Endothelial cell of umbilical vein (primary cell): ENCODE measurements around the gene ABCA3. TPM values are rescaled to one million over a fixed set of nuclear protein-coding genes. Genes with fewer than 3 reads are reported as not detected.

Experiments
- BruUV-seq: library from RNA; stranded (reverse); fragments of 400-500 nt; replicated peaks from 2 replicates; lab custom pipeline; 2021; lab: Mats Ljungman, UMichigan
- CTCF ChIA-PET: fragments of 300-600, 350-600 bp; sonication (Branson Sonifier 250); formaldehyde crosslinking; loops from one replicate; lab custom pipeline; 2021; ENCODE audit warnings: antibody characterized with exemption, inconsistent platforms; lab: Charles Lee
- POLR2A ChIA-PET: fragments of 300-600, 350-600 bp; sonication (Branson Sonifier 250); formaldehyde crosslinking; loops from one replicate; lab custom pipeline; 2021; ENCODE audit warnings: antibody characterized with exemption, inconsistent platforms; lab: Charles Lee
- DNase-seq: peaks from one replicate; pipeline ENCODE4 v3.0.0-alpha.2; 2011; ENCODE audit warnings: low read depth, low spot score
- FAIRE-seq: peaks from 2 replicates; lab custom pipeline; 2011; peaks lifted over from hg19 to GRCh38; lab: Jason Lieb, UNC
- H2AFZ ChIP-seq: 2 replicates; pipeline ENCODE4 v1.6.0; 2012; ENCODE audit warnings: low read depth, low read length, control low read depth, inconsistent platforms
- H3K27ac ChIP-seq: 2 replicates; pipeline ENCODE4 v1.5.1; 2011; ENCODE audit warnings: low read depth, mild to moderate bottlenecking, control low read depth, low read length, moderate library complexity; ENCODE audit not compliant: insufficient read depth
- H3K27me3 ChIP-seq, 2 experiments: 2 replicates each; pipeline versions ENCODE4 v1.6.0 to v1.6.1; 2011; ENCODE audit warnings: low read length in 2 of 2, mixed read lengths in 1 of 2; ENCODE audit not compliant: control insufficient read depth in 2 of 2, insufficient read depth in 2 of 2
- H3K36me3 ChIP-seq, 2 experiments: 2 replicates in 1 of 2; 3 replicates in 1 of 2; pipeline ENCODE4 v1.5.1; 2011; ENCODE audit warnings: low read length in 2 of 2, mild to moderate bottlenecking in 1 of 2, moderate library complexity in 1 of 2; ENCODE audit not compliant: control insufficient read depth in 2 of 2, insufficient read depth in 2 of 2; ENCODE audit errors: extremely low read depth in 1 of 2
- H3K4me1 ChIP-seq: 3 replicates; pipeline ENCODE4 v1.5.1; 2011; ENCODE audit warnings: mild to moderate bottlenecking, low read length; ENCODE audit not compliant: control insufficient read depth, insufficient read depth; ENCODE audit errors: extremely low read depth
- H3K4me2 ChIP-seq: 2 replicates; pipeline ENCODE4 v1.6.1; 2011; ENCODE audit warnings: low read length, control low read depth, mixed read lengths; ENCODE audit not compliant: insufficient read depth
- H3K4me3 ChIP-seq, 3 experiments: fragments of 200-600 bp in 1 of 3; sonication (generic), shearing (Covaris generic) in 1 of 3; replicated peaks in 1 of 3; 2 replicates each; pipeline ENCODE4 v1.5.1; 2011 to 2016; ENCODE audit warnings: control low read depth in 3 of 3, low read length in 3 of 3, mild to moderate bottlenecking in 2 of 3, inconsistent platforms in 1 of 3, low read depth in 1 of 3, moderate library complexity in 1 of 3; ENCODE audit not compliant: insufficient read depth in 1 of 3
- H3K79me2 ChIP-seq: 2 replicates; pipeline ENCODE4 v1.6.0; 2012; ENCODE audit warnings: low read length, inconsistent platforms; ENCODE audit not compliant: control insufficient read depth, insufficient read depth
- H3K9ac ChIP-seq: replicated peaks from 2 replicates; pipeline ENCODE3; 2011; ENCODE audit warnings: low read length, control low read depth; ENCODE audit not compliant: insufficient read depth; ENCODE audit errors: extremely low read depth
- H3K9me1 ChIP-seq: replicated peaks from 3 replicates; pipeline ENCODE4 v1.6.0; 2011; ENCODE audit warnings: mild to moderate bottlenecking, low read length; ENCODE audit not compliant: control insufficient read depth, insufficient read depth; ENCODE audit errors: extremely low read depth
- H3K9me3 ChIP-seq: replicated peaks from 2 replicates; pipeline ENCODE4 v1.5.1; 2012; ENCODE audit warnings: low read length, inconsistent platforms; ENCODE audit not compliant: control insufficient read depth, insufficient read depth
- H4K20me1 ChIP-seq: replicated peaks from 2 replicates; pipeline ENCODE3; 2011; ENCODE audit warnings: mild to moderate bottlenecking, low read length; ENCODE audit not compliant: control insufficient read depth, insufficient read depth; ENCODE audit errors: extremely low read depth
- EZH2 ChIP-seq: IDR thresholded peaks from 2 replicates; pipeline ENCODE4 v1.6.1; 2012; ENCODE audit warnings: borderline replicate concordance, low read depth, mild to moderate bottlenecking, moderate library complexity, low read length, inconsistent platforms; ENCODE audit not compliant: severe bottlenecking
- FOS ChIP-seq: IDR thresholded peaks from 2 replicates; pipeline ENCODE4 v1.6.1; 2011; ENCODE audit warnings: mild to moderate bottlenecking, low read length, moderate library complexity, borderline replicate concordance; ENCODE audit not compliant: insufficient read depth
- GATA2 ChIP-seq: IDR thresholded peaks from 2 replicates; pipeline ENCODE4 v1.7.0; 2011; ENCODE audit warnings: low read depth, mild to moderate bottlenecking, moderate library complexity, mixed read lengths, low read length; ENCODE audit not compliant: insufficient read length, insufficient read depth
- JUN ChIP-seq: IDR thresholded peaks from 2 replicates; pipeline ENCODE4 v1.6.1; 2011; ENCODE audit warnings: borderline replicate concordance, low read depth; ENCODE audit not compliant: insufficient read length, insufficient read depth
- MYC ChIP-seq: IDR thresholded peaks from one replicate; pipeline ENCODE4 v1.6.1; 2011; ENCODE audit warnings: mild to moderate bottlenecking, low read depth, low read length
- POLR2A ChIP-seq: IDR thresholded peaks from 2 replicates; pipeline ENCODE4 v1.6.1; 2012; ENCODE audit warnings: low read depth, mild to moderate bottlenecking, control low read depth, low read length
- POLR2AphosphoS5 ChIP-seq: IDR thresholded peaks from 2 replicates; pipeline ENCODE4 v1.6.1; 2012; ENCODE audit warnings: low read depth, mild to moderate bottlenecking, control low read depth, low read length, moderate library complexity; ENCODE audit not compliant: insufficient read depth
- dilution Hi-C: fragments of 300-500 bp; cut with MboI; formaldehyde crosslinking; loops from one replicate; pipeline ENCODE4 v1.15.0; 2019; ENCODE audit warnings: low sequenced_read_pairs; ENCODE audit not compliant: extremely low pct_ligation_motif_present
- intact Hi-C: fragments of 100-400 bp; cut with micrococcal nuclease; formaldehyde crosslinking; loops from one replicate; pipeline ENCODE4 v1.10.0; 2022
- polyA plus RNA-seq, 4 experiments: library from polyadenylated mRNA; depleted of rRNA in 3 of 4; stranded (reverse) in 3 of 4; unstranded in 1 of 4; fragments of >200 nt; gene quantifications; 2 replicates each; pipeline versions ENCODE4 v1.2.1 to v1.2.3, GENCODE V29; 2011 to 2012; ENCODE audit warnings: missing spikeins in 1 of 4
- total RNA-seq: library from RNA; stranded (reverse); gene quantifications from 2 replicates; pipeline ENCODE4 v1.2.3, GENCODE V29; 2021
- TF ChIP-seq, protein P1 (sequence below): IDR thresholded peaks from 2 replicates; pipeline ENCODE4 v1.6.1; 2011; ENCODE audit not compliant: insufficient read depth, insufficient read length
- TF ChIP-seq, protein P2 (sequence below), 2 donors: IDR thresholded peaks; 1 replicate in 1 of 2; 2 replicates in 1 of 2; pipeline ENCODE4 v1.5.1; 2011; ENCODE audit warnings: low read length in 2 of 2, mild to moderate bottlenecking in 2 of 2, moderate library complexity in 2 of 2, control low read depth in 1 of 2, inconsistent platforms in 1 of 2, low read depth in 1 of 2; ENCODE audit not compliant: insufficient read depth in 1 of 2; ENCODE audit errors: extremely low read depth in 1 of 2

The ABCA3 gene
- total and polyA plus RNA-seq, 2 donors (not counting 3 experiments of a cell fraction or from before 2014, with no cell fraction given) = 13.5 to 36.0 TPM

DNA sequence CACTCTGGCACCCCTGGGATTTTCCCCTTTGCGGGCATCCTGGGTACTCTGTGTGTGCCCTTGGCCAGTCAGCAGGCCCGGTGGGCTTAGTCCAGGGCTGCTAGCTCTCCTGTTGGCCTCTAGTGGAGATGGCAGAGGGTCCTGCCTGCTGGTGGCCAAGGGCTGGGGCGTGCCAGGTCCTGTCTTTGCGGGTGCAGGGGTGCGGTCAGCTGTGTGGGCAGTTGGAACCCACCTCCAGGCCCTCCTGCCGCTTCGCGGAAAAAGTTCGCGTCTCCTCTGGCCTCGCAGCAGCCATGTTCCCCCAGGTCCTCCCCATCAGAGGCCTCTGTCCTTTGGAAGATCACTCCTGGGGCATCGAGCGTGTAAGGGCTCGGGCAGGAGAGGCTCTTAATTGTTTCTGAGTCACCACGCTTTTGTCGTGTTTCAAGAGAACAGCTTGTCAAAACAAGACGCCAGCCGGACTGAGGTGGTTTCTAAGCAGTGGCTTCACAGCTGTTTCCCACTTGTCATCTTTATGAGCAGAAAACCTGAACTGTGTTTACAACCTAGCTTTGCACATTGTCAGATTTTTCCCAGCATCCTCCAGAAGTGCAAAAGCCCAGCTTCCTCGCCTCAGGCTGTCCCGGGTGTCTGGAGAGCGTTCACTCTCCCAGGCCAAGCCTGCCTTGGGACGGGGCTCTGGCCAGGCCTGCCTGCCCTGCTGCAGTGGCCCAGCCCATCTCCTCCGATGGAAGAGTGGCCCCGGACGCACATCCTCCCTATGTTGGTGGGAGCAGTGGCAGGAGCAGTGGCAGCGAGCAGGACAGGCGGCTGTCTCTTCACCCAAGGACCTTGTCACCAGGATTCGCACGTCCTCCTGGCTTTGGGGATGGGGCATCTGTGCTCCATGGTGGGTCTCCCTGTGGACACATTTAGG, 109.3 kb downstream of the ABCA3 start:
- POLR2A ChIA-PET = no interaction called here
- FAIRE-seq = no peak
- dilution Hi-C loops (no loop called here), intact Hi-C loops (no loop called here)
- Histone ChIP-seq H3K27me3 (peaks cover 0 to 2% of the 10 kb centered on the region in 2 experiments), H3K9ac (no peak overlapping the region), H3K79me2 (peaks cover 9% of the 10 kb centered on the region), H3K9me1 (no peaks in the 10 kb centered on the region), H3K27ac (no peak overlapping the region), H3K36me3 (peaks cover 9 to 50% of the 10 kb centered on the region in 2 experiments), H4K20me1 (no peaks in the 10 kb centered on the region), H3K4me2 (no peak overlapping the region), H3K4me1 (peaks cover under 1% of the 10 kb centered on the region), H3K4me3 (no peak overlapping the region), H2AFZ (no peak overlapping the region), H3K9me3 (no peaks in the 10 kb centered on the region)
- no peak for DNase-seq
- CTCF ChIA-PET = no interaction called here
- TF ChIP-seq, protein P1, sequence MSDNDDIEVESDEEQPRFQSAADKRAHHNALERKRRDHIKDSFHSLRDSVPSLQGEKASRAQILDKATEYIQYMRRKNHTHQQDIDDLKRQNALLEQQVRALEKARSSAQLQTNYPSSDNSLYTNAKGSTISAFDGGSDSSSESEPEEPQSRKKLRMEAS = no peak
- TF ChIP-seq, protein P2, sequence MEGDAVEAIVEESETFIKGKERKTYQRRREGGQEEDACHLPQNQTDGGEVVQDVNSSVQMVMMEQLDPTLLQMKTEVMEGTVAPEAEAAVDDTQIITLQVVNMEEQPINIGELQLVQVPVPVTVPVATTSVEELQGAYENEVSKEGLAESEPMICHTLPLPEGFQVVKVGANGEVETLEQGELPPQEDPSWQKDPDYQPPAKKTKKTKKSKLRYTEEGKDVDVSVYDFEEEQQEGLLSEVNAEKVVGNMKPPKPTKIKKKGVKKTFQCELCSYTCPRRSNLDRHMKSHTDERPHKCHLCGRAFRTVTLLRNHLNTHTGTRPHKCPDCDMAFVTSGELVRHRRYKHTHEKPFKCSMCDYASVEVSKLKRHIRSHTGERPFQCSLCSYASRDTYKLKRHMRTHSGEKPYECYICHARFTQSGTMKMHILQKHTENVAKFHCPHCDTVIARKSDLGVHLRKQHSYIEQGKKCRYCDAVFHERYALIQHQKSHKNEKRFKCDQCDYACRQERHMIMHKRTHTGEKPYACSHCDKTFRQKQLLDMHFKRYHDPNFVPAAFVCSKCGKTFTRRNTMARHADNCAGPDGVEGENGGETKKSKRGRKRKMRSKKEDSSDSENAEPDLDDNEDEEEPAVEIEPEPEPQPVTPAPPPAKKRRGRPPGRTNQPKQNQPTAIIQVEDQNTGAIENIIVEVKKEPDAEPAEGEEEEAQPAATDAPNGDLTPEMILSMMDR (IDR thresholded peaks at IDR 0.05; ENCODE audit: extremely low read depth in 1 of 2, insufficient read depth in 1 of 2, low read depth in 1 of 2, low read length in 2 of 2) = no peak
- TF ChIP-seq GATA2 (no peak), EZH2 (no peak), JUN (no peak), POLR2A (no peak), FOS (no peak), POLR2AphosphoS5 (no peak), MYC (no peak)
- no TSS peak for BruUV-seq
